K562 (cell line): ENCODE measurements around the gene DEDD2. TPM values are rescaled to one million over a fixed set of nuclear protein-coding genes. Genes with fewer than 3 reads are reported as not detected.

Experiments used
- CLOCK ChIP-seq: fragments of 250-450 bp; sonication (Bioruptor Pico); IDR thresholded peaks from 2 replicates; pipeline ENCODE4 v1.4.0; 2020; ENCODE audit warnings: mild to moderate bottlenecking, moderate library complexity, borderline replicate concordance
- CTCF ChIP-seq, 3 experiments: IDR thresholded peaks in 2 of 3; conservative IDR thresholded peaks in 1 of 3; 2 replicates each; pipeline ENCODE4 v1.5.1; 2011 to 2012; ENCODE audit warnings: low read length in 3 of 3, mild to moderate bottlenecking in 3 of 3, control low read depth in 2 of 3, improper control_type of control experiment in 1 of 3, inconsistent platforms in 1 of 3, low read depth in 1 of 3, mixed read lengths in 1 of 3, moderate library complexity in 1 of 3; ENCODE audit not compliant: insufficient read depth in 2 of 3
- DIDO1 ChIP-seq: fragments of 450-650 bp; IDR thresholded peaks from 2 replicates; pipeline ENCODE4 v1.6.1; 2016; ENCODE audit warnings: low read depth, missing biosample characterization, missing genetic modification characterization
- FOXK2 ChIP-seq, 2 experiments: fragments of 450-650 bp; IDR thresholded peaks in 1 of 2; conservative IDR thresholded peaks in 1 of 2; 2 replicates each; pipeline ENCODE4 v1.6.1; 2016; ENCODE audit warnings: low read depth in 2 of 2, mild to moderate bottlenecking in 1 of 2
- GTF2B ChIP-seq: IDR thresholded peaks from 2 replicates; pipeline ENCODE4 v1.6.1; 2011; ENCODE audit not compliant: insufficient read length; ENCODE audit errors: extremely low read depth
- MEIS2 ChIP-seq: fragments of 450-650 bp; IDR thresholded peaks from 2 replicates; pipeline ENCODE4 v1.6.1; 2014; ENCODE audit warnings: mild to moderate bottlenecking; ENCODE audit not compliant: partially characterized antibody
- NFIX ChIP-seq: fragments of 250-450 bp; sonication (Bioruptor Pico); IDR thresholded peaks from 2 replicates; pipeline ENCODE4 v1.4.0; 2020; ENCODE audit warnings: low read depth, mild to moderate bottlenecking, moderate library complexity
- PHB ChIP-seq: fragments of 250-450 bp; sonication (Bioruptor Pico); IDR thresholded peaks from 2 replicates; pipeline ENCODE4 v1.5.0; 2021
- RB1 ChIP-seq: fragments of 450-650 bp; IDR thresholded peaks from 2 replicates; pipeline ENCODE4 v1.6.1; 2017; ENCODE audit warnings: low read depth, mild to moderate bottlenecking
- TSHZ1 ChIP-seq: fragments of 250-450 bp; sonication (Bioruptor Pico); IDR thresholded peaks from 2 replicates; pipeline ENCODE4 v1.4.0; 2020; ENCODE audit warnings: mild to moderate bottlenecking, moderate library complexity
- ZBTB26 ChIP-seq: fragments of 450-650 bp; formaldehyde crosslinking; IDR thresholded peaks from 2 replicates; pipeline ENCODE4 v1.4.0; 2022; ENCODE audit warnings: missing genetic modification characterization
- ZEB2 ChIP-seq: fragments of 450-650 bp; IDR thresholded peaks from 2 replicates; pipeline ENCODE4 v1.6.1; 2016
- ZFX ChIP-seq: sonication (generic); formaldehyde crosslinking; IDR thresholded peaks from 2 replicates; pipeline ENCODE4 v1.8.0; 2022; ENCODE audit warnings: mild to moderate bottlenecking, missing genetic modification reagents, moderate library complexity
- ZNF696 ChIP-seq: fragments of 250-450 bp; sonication (Bioruptor Pico); conservative IDR thresholded peaks from 2 replicates; pipeline ENCODE4 v1.4.0; 2020; ENCODE audit warnings: mild to moderate bottlenecking, moderate library complexity
- polyA plus RNA-seq, 8 experiments: library from polyadenylated mRNA; depleted of rRNA in 4 of 8; stranded (reverse) in 5 of 8; unstranded in 3 of 8; fragments of >200 nt; fragmentation: Nextera tagmentation in 2 of 8; fragmentation: Illumina TruSeq in 1 of 8; extraction: Ambion mirVana in 2 of 8; extraction: Trizol in 1 of 8; gene quantifications; 2 replicates each; pipeline versions ENCODE4 v1.2.1 to v1.2.3, GENCODE V29; 2011 to 2014; ENCODE audit warnings: inconsistent platforms in 1 of 8, missing spikeins in 1 of 8
- total RNA-seq, 7 experiments: library from RNA; depleted of rRNA in 6 of 7; stranded (reverse); fragments of >200 nt in 6 of 7; fragmentation: Illumina TruSeq in 2 of 7; extraction: Trizol in 2 of 7; gene quantifications; 2 replicates each; pipeline versions ENCODE4 v1.2.1 to v1.2.3, GENCODE V29; 2011 to 2021; ENCODE audit warnings: low replicate concordance in 1 of 7

Gene DEDD2
- total and polyA plus RNA-seq, 9 of the 15 experiments (the other 6 are each of a cell fraction or from before 2014, with no cell fraction given) = 4.3 to 43.0 (median 29.2) TPM

DNA sequence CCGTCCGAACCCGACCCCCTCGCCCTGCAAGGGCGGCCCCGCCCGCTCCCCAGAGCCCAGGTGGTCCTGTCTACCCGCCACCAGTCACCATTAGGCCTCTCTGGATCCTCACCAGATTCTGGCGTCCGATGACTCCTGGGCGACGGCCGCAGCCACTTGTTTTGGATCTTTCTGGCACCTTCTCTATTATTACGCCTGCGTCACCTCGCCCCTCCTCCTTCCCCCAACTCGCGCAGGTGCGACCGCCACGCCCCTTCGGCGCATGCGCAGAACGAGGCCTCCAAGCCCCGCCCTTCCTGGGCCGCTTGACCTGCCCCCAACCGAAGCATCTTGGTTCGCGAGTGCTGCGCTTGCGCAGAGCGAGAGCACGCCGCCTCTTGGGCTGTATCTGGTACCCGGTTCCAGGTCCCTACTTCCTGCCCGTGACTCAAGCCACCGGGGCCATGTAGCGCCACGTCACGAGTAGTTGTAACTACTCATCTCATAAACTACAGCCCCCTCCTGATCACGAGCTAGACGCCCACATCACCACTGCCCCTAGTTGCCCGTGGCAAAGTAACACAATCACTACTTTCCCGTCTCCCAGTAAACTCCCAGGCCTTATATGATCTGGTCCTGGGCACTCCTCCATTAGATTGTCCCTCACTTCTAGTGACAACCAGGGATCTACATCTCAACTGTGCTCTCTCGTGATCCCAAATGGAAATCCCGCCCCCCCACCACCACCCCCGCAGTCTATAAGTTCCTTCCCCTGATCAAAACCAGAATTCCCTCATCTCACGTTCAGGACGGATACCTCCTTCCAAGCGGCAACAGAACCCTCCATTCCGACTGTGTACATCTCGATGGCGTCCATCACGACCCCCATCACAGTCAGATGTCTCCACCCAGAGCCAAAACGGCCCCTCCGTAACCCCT lies at the start of gene DEDD2 (continued):
- TF ChIP-seq DIDO1 (tag) = no peak
- peak; percentile 80 for TF ChIP-seq ZFX (CRISPR knock-in tag)
- no peak; a peak in 2 of 6 replicates for TF ChIP-seq CTCF (IDR thresholded peaks at IDR 0.05 in 2 of 3, conservative IDR thresholded peaks at IDR 0.05 in 1 of 3; ENCODE audit: insufficient read depth in 2 of 3, low read depth in 1 of 3, low read length in 3 of 3)
- TF ChIP-seq FOXK2 (conservative IDR thresholded peaks at IDR 0.05 in 1 of 2, IDR thresholded peaks at IDR 0.05 in 1 of 2; ENCODE audit: low read depth in 2 of 2) = peak in 1 of 2 experiments; percentile 59; a peak in 2 of 4 replicates
- TF ChIP-seq CLOCK (CRISPR knock-in tag) = no peak
- peak; percentile 98 for TF ChIP-seq MEIS2
- TF ChIP-seq ZEB2 = peak; percentile 60
- no peak for TF ChIP-seq ZNF696
- TF ChIP-seq GTF2B = no peak
- TF ChIP-seq RB1 = peak; percentile 17; the same call in 1 of the 2 replicates
- TF ChIP-seq ZBTB26 (CRISPR knock-in tag) = 0 out of 2 replicates have a peak, but pooled peaks have one; percentile 61
- no peak for TF ChIP-seq NFIX (CRISPR knock-in tag)
- TF ChIP-seq TSHZ1 (CRISPR knock-in tag) = no peak
- TF ChIP-seq PHB = no peak
